Keratinocyte (primary cell): ENCODE measurements around the gene AGAP1.

Experiments used
- CTCF ChIP-seq, 3 experiments: IDR thresholded peaks in 1 of 3; conservative IDR thresholded peaks in 1 of 3; optimal IDR thresholded peaks in 1 of 3; 2 replicates in 2 of 3; 3 replicates in 1 of 3; pipeline versions ENCODE3 to v1.5.1; 2011; ENCODE audit warnings: low read length in 3 of 3, mild to moderate bottlenecking in 3 of 3, moderate library complexity in 2 of 3, control low read depth in 1 of 3, inconsistent platforms in 1 of 3; ENCODE audit not compliant: insufficient read depth in 2 of 3; ENCODE audit errors: extremely low read depth in 1 of 3
- EZH2 ChIP-seq: IDR thresholded peaks from one replicate; pipeline ENCODE4 v1.6.1; 2012; ENCODE audit warnings: inconsistent platforms, mild to moderate bottlenecking, low read length, moderate library complexity

- TF ChIP-seq CTCF (optimal IDR thresholded peaks at IDR 0.05 in 1 of 3, IDR thresholded peaks at IDR 0.05 in 1 of 3, conservative IDR thresholded peaks at IDR 0.05 in 1 of 3; ENCODE audit: extremely low read depth in 1 of 3, insufficient read depth in 2 of 3, low read length in 3 of 3) (no peak), EZH2 (no peak)
These were observed 167.5 kb downstream of the AGAP1 start for GRCh38 chr2:235661167-235661937.
